IMR-90 (cell line): ENCODE measurements around the gene DNASE2B. TPM values are rescaled to one million over a fixed set of nuclear protein-coding genes. Genes with fewer than 3 reads are reported as not detected.
A peak's percentile ranks its signal among the peaks of the same experiment; 100 is the strongest.

Source experiments
- ATAC-seq: fragments of 200-7000 bp; cut with Tn5 transposase; 2 replicates; pipeline ENCODE4 v1.9.1; 2020; ENCODE audit warnings: low read depth, mild to moderate bottlenecking, moderate library complexity
- BruUV-seq: library from RNA; stranded (reverse); fragments of 400-500 nt; replicated peaks from 2 replicates; lab custom pipeline; 2021; lab: Mats Ljungman, UMichigan
- CTCF ChIA-PET: fragments of 300-600 bp; formaldehyde crosslinking; extraction: SDS; loops from one replicate; lab custom pipeline; 2021; ENCODE audit warnings: antibody characterized with exemption; lab: Yijun Ruan, JAX
- POLR2A ChIA-PET: fragments of 300-600 bp; sonication (Branson Sonifier 250); formaldehyde crosslinking; loops from one replicate; lab custom pipeline; 2022; ENCODE audit warnings: antibody characterized with exemption; ENCODE audit not compliant: unreplicated experiment; lab: Charles Lee
- DNase-seq: peaks from one replicate; pipeline ENCODE4 v3.0.0; 2013
- H2AFZ ChIP-seq: replicated peaks from 2 replicates; pipeline ENCODE3; 2013; ENCODE audit warnings: low read length, mild to moderate bottlenecking; ENCODE audit not compliant: poor library complexity
- H2AK5ac ChIP-seq: 2 replicates; pipeline ENCODE4 v1.6.1; 2013; ENCODE audit warnings: low read depth, low read length, inconsistent platforms
- H2AK9ac ChIP-seq: replicated peaks from 2 replicates; pipeline ENCODE3; 2013; ENCODE audit warnings: mild to moderate bottlenecking, low read depth, low read length, moderate library complexity; ENCODE audit not compliant: poor library complexity
- H2BK120ac ChIP-seq: 2 replicates; pipeline ENCODE4 v1.6.1; 2013; ENCODE audit warnings: low read depth, low read length, inconsistent platforms
- H2BK15ac ChIP-seq: 3 replicates; pipeline ENCODE4 v1.6.1; 2013; ENCODE audit warnings: low read depth, low read length, inconsistent platforms
- H2BK20ac ChIP-seq: 2 replicates; pipeline ENCODE4 v1.6.1; 2013; ENCODE audit warnings: low read depth, mild to moderate bottlenecking, inconsistent platforms, low read length, moderate library complexity
- H2BK5ac ChIP-seq: 2 replicates; pipeline ENCODE4 v1.6.1; 2013; ENCODE audit warnings: mild to moderate bottlenecking, low read depth, low read length, inconsistent platforms; ENCODE audit not compliant: poor library complexity, severe bottlenecking
- H3K14ac ChIP-seq: replicated peaks from 2 replicates; pipeline ENCODE4 v1.6.1; 2013; ENCODE audit warnings: low read depth, low read length, inconsistent platforms
- H3K18ac ChIP-seq: 2 replicates; pipeline ENCODE4 v1.6.1; 2013; ENCODE audit warnings: low read depth, low read length, control low read depth
- H3K23ac ChIP-seq: 2 replicates; pipeline ENCODE4 v1.6.1; 2013; ENCODE audit warnings: low read depth, low read length, inconsistent platforms
- H3K27ac ChIP-seq: 2 replicates; pipeline ENCODE4 v1.5.1; 2013; ENCODE audit warnings: mild to moderate bottlenecking, control low read depth, low read length; ENCODE audit not compliant: insufficient read depth
- H3K27me3 ChIP-seq: 2 replicates; pipeline ENCODE4 v1.6.1; 2013; ENCODE audit warnings: low read length; ENCODE audit not compliant: control insufficient read depth, insufficient read depth
- H3K36me3 ChIP-seq: 2 replicates; pipeline ENCODE4 v1.6.1; 2013; ENCODE audit warnings: low read length, mixed read lengths; ENCODE audit not compliant: control insufficient read depth, insufficient read depth
- H3K4ac ChIP-seq: 2 replicates; pipeline ENCODE4 v1.6.1; 2013; ENCODE audit warnings: low read depth, low read length, inconsistent platforms
- H3K4me1 ChIP-seq: 2 replicates; pipeline ENCODE4 v1.6.1; 2013; ENCODE audit warnings: low read length, mixed read lengths; ENCODE audit not compliant: control insufficient read depth, insufficient read depth
- H3K4me2 ChIP-seq: 2 replicates; pipeline ENCODE4 v1.6.1; 2013; ENCODE audit warnings: low read depth, mild to moderate bottlenecking, control low read depth, low read length, moderate library complexity
- H3K4me3 ChIP-seq: 2 replicates; pipeline ENCODE4 v1.5.1; 2013; ENCODE audit warnings: low read depth, mild to moderate bottlenecking, control low read depth, low read length, moderate library complexity; ENCODE audit not compliant: insufficient read depth
- H3K56ac ChIP-seq: 2 replicates; pipeline ENCODE4 v1.6.1; 2013; ENCODE audit warnings: low read length, inconsistent platforms; ENCODE audit not compliant: insufficient read depth; ENCODE audit errors: extremely low read depth
- H3K79me1 ChIP-seq, 2 experiments: 2 replicates each; pipeline ENCODE4 v1.6.1; 2013; ENCODE audit warnings: low read length in 2 of 2, inconsistent platforms in 1 of 2, low read depth in 1 of 2
- H3K9ac ChIP-seq: 2 replicates; pipeline ENCODE4 v1.6.1; 2013; ENCODE audit warnings: low read depth, low read length, control low read depth
- H3K9me1 ChIP-seq: 2 replicates; pipeline ENCODE4 v1.6.1; 2013; ENCODE audit warnings: low read length, inconsistent platforms; ENCODE audit not compliant: insufficient read depth
- H3K9me3 ChIP-seq: 2 replicates; pipeline ENCODE4 v1.6.1; 2013; ENCODE audit warnings: low read length; ENCODE audit not compliant: control insufficient read depth, insufficient read depth
- H4K20me1 ChIP-seq: 2 replicates; pipeline ENCODE4 v1.6.1; 2013; ENCODE audit warnings: low read length, inconsistent platforms; ENCODE audit not compliant: insufficient read depth
- H4K5ac ChIP-seq: 2 replicates; pipeline ENCODE4 v1.6.1; 2013; ENCODE audit warnings: mild to moderate bottlenecking, low read depth, low read length, control low read depth
- H4K8ac ChIP-seq, 2 experiments: 2 replicates each; pipeline ENCODE4 v1.6.1; 2013; ENCODE audit warnings: low read depth in 2 of 2, low read length in 2 of 2, control low read depth in 1 of 2, inconsistent platforms in 1 of 2
- H4K91ac ChIP-seq: 2 replicates; pipeline ENCODE4 v1.6.1; 2013; ENCODE audit warnings: low read depth, low read length, inconsistent platforms; ENCODE audit not compliant: insufficient read depth
- CEBPB ChIP-seq: IDR thresholded peaks from 2 replicates; pipeline ENCODE4 v1.6.1; 2012; ENCODE audit warnings: low read depth, low read length, improper control_type of control experiment
- CTCF ChIP-seq: conservative IDR thresholded peaks from 2 replicates; pipeline ENCODE4 v1.5.1; 2012; ENCODE audit warnings: mild to moderate bottlenecking, low read depth, low read length, improper control_type of control experiment
- ELK1 ChIP-seq: fragments of 150-350 bp; IDR thresholded peaks from 2 replicates; pipeline ENCODE4 v1.6.1; 2016; ENCODE audit warnings: low read depth, mild to moderate bottlenecking, low read length, moderate library complexity, borderline replicate concordance
- MAFK ChIP-seq: IDR thresholded peaks from 2 replicates; pipeline ENCODE4 v1.6.1; 2012; ENCODE audit warnings: low read depth, low read length, improper control_type of control experiment
- MAZ ChIP-seq: IDR thresholded peaks from 2 replicates; pipeline ENCODE4 v1.6.1; 2012; ENCODE audit warnings: low read depth, mild to moderate bottlenecking, low read length, improper control_type of control experiment, moderate library complexity, borderline replicate concordance
- MXI1 ChIP-seq: IDR thresholded peaks from 2 replicates; pipeline ENCODE4 v1.6.1; 2012; ENCODE audit warnings: low read depth, mild to moderate bottlenecking, low read length, moderate library complexity, borderline replicate concordance
- POLR2A ChIP-seq: IDR thresholded peaks from 2 replicates; pipeline ENCODE4 v1.6.1; 2012; ENCODE audit warnings: mild to moderate bottlenecking, low read depth, low read length
- RAD21 ChIP-seq: IDR thresholded peaks from 2 replicates; pipeline ENCODE4 v1.6.1; 2012; ENCODE audit warnings: low read length, improper control_type of control experiment
- RCOR1 ChIP-seq: IDR thresholded peaks from 2 replicates; pipeline ENCODE4 v1.6.1; 2012; ENCODE audit warnings: mild to moderate bottlenecking, low read length, improper control_type of control experiment; ENCODE audit not compliant: insufficient replicate concordance
- RFX5 ChIP-seq: IDR thresholded peaks from 2 replicates; pipeline ENCODE4 v1.8.0; 2012; ENCODE audit warnings: low read depth, mild to moderate bottlenecking, low read length, moderate library complexity
- SMC3 ChIP-seq: fragments of 150-350 bp; IDR thresholded peaks from 2 replicates; pipeline ENCODE4 v1.6.1; 2016; ENCODE audit warnings: low read depth, mild to moderate bottlenecking, antibody characterized with exemption, low read length, moderate library complexity
- USF2 ChIP-seq: fragments of 150-350 bp; IDR thresholded peaks from 2 replicates; pipeline ENCODE4 v1.6.1; 2017; ENCODE audit warnings: mild to moderate bottlenecking, antibody characterized with exemption, low read length, low read depth
- WGBS, 2 experiments: methylation state at CpG; one replicate each; pipeline versions ENCODE4 v1.1.5 to v1.1.7; 2013; ENCODE audit warnings: missing lambda C conversion rate in 2 of 2; ENCODE audit not compliant: insufficient read length in 1 of 2; ENCODE audit errors: extremely low coverage in 2 of 2; 5-methylcytosine and 5-hydroxymethylcytosine counted together
- dilution Hi-C: fragments of 300-500 bp; cut with HindIII; formaldehyde crosslinking; loops from one replicate; pipeline ENCODE4 v1.14.3; 2018; ENCODE audit warnings: low sequenced_read_pairs; ENCODE audit not compliant: unreplicated experiment
- in situ Hi-C: fragments of 300-500 bp; cut with MboI; formaldehyde crosslinking; loops from 3 replicates; pipeline ENCODE4 v1.14.3; 2019; ENCODE audit warnings: low sequenced_read_pairs, inconsistent platforms, mixed read lengths
- intact Hi-C: fragments of 100-400 bp; cut with micrococcal nuclease; formaldehyde crosslinking; loops from 2 replicates; pipeline ENCODE4 v1.10.0; 2022
- polyA plus RNA-seq, 3 experiments: library from polyadenylated mRNA; depleted of rRNA; stranded (reverse); fragments of >200 nt; gene quantifications; 2 replicates each; pipeline ENCODE4 v1.2.3, GENCODE V29; 2012; ENCODE audit warnings: low replicate concordance in 1 of 3
- total RNA-seq: library from RNA; depleted of rRNA; stranded (reverse); fragments of >200 nt; gene quantifications from 2 replicates; pipeline ENCODE4 v1.2.3, GENCODE V29; 2012

Gene DNASE2B
- total and polyA plus RNA-seq, 2 of the 4 experiments (the other 2 are of a cell fraction): not detected

- Histone ChIP-seq H3K9ac (no peak overlapping the region), H2AFZ (peak overlapping the region; percentile 85)
- TF ChIP-seq MAZ: no peak
- TF ChIP-seq USF2: no peak
- TF ChIP-seq MAFK: peak; percentile 16; the same call in 1 of the 2 replicates
- TF ChIP-seq POLR2A: no peak
- TF ChIP-seq CTCF: no peak
- TF ChIP-seq ELK1: no peak
- no peak for TF ChIP-seq MXI1
- TF ChIP-seq RAD21: no peak
- no peak for TF ChIP-seq RFX5
- peak; percentile 65 for TF ChIP-seq RCOR1
- peak; percentile 70 for TF ChIP-seq CEBPB
- TF ChIP-seq SMC3: peak; percentile 10; the same call in 1 of the 2 replicates
These were observed 32.8 kb upstream of the DNASE2B start for GRCh38 chr1:84365225-84366221.

More at GRCh38 chr1:84365225-84366221, 32.8 kb upstream of the DNASE2B start:
- Histone ChIP-seq H3K4me1 (peaks cover 14% of the 10 kb centered on the region), H2BK20ac (peak overlapping the region; percentile 99), H3K18ac (peak overlapping the region; percentile 84), H2BK5ac (peak overlapping the region; percentile 95), H4K8ac (peak overlapping the region; percentile 10 to 89), H3K4me3 (no peak overlapping the region), H2AK9ac (peak overlapping the region; percentile 87), H2BK120ac (peak overlapping the region; percentile 99), H3K79me1 (no peaks in the 10 kb centered on the region), H4K5ac (peak overlapping the region; percentile 63), H2AK5ac (peak overlapping the region; percentile 99), H3K23ac (peak overlapping the region; percentile 94), H3K27ac (peak overlapping the region; percentile 73), H3K4ac (peak overlapping the region; percentile 99), H3K27me3 (no peaks in the 10 kb centered on the region), H3K56ac (peak overlapping the region; percentile 69), H4K91ac (peak overlapping the region; percentile 89), H3K4me2 (peak overlapping the region; percentile 56), H2BK15ac (peak overlapping the region; percentile 97; the same call in 2 of the 3 replicates), H3K14ac (peak overlapping the region; percentile 96), H4K20me1 (no peaks in the 10 kb centered on the region), H3K36me3 (no peaks in the 10 kb centered on the region), H3K9me1 (peaks cover 8% of the 10 kb centered on the region; the same call in 1 of the 2 replicates), H3K9me3 (0 out of 2 replicates have a peak, but pooled peaks cover 3% of the 10 kb centered on the region)
- 50% methylated on average over 2 of the region's 3 CpGs; no CpG with 5 or more reads in 1 of the 2 experiments for WGBS, 2 experiments
- CTCF ChIA-PET: interaction anchor here (0.7 kb wide), 1 partner anchor 51 kb away, joined by 3 read pairs; no protein-coding TSS in a partner anchor
- intact Hi-C loops (no loop called here), in situ Hi-C loops (no loop called here), dilution Hi-C loops (no loop called here)
- POLR2A ChIA-PET: interaction anchor here (0.6 kb wide), 1 partner anchor 221 kb away, joined by 3 read pairs; no protein-coding TSS in a partner anchor
- ATAC-seq (peak; percentile 94), DNase-seq (peak; percentile 99)
- BruUV-seq: no TSS peak
